Measurements from ENCODE around the gene PRDX5. TPM values are rescaled to one million over a fixed set of nuclear protein-coding genes. Genes with fewer than 3 reads are reported as not detected.

Gene PRDX5
- total and polyA plus RNA-seq, 9 of the 15 experiments (the other 6 are each of a cell fraction or from before 2014, with no cell fraction given): 40.8 to 327 (median 204) TPM

GRCh38 chr11:64340671-64341335 lies 22.9 kb downstream of the PRDX5 start:
- peak; percentile 63 for ATAC-seq
- DNase-seq (ENCODE audit: extremely low read depth in 1 of 4, low spot score in 3 of 4): peak; percentile 66 to 83 (median 80)
- H3K9me1 ChIP-seq (ENCODE audit: control insufficient read depth, insufficient read depth, low read length): no peaks in the 10 kb centered on the region
- H3K4me3 ChIP-seq: peak overlapping the region; percentile 28
- H3K27me3 ChIP-seq (ENCODE audit: control insufficient read depth in 2 of 2, insufficient read depth in 2 of 2, low read length in 2 of 2): no peaks in the 10 kb centered on the region
- H3K79me2 ChIP-seq (ENCODE audit: control insufficient read depth, insufficient read depth, low read length): no peaks in the 10 kb centered on the region
- peaks cover 25 to 64% of the 10 kb centered on the region in 2 experiments; a peak in 4 of 5 replicates for H3K4me1 ChIP-seq (replicated peaks in 1 of 2; ENCODE audit: control insufficient read depth in 2 of 2, insufficient read depth in 2 of 2, low read length in 2 of 2)
- peak overlapping the region; percentile 86 for H2AFZ ChIP-seq (ENCODE audit: low read depth, low read length)
- H3K9me3 ChIP-seq (replicated peaks; ENCODE audit: control insufficient read depth, insufficient read depth, low read depth, low read length): no peaks in the 10 kb centered on the region
- ChIA-PET CTCF (ENCODE audit: low intra/inter-chr PET ratio) (no interaction called here), POLR2A (interaction anchor here (0.6 to 2.6 kb wide), 10 partner anchors 9 to 785 kb away, joined by 3 to 20 read pairs (median 3); partner anchors contain the start of genes PRDX5 and TRMT112)
- H3K36me3 ChIP-seq (ENCODE audit: control insufficient read depth, insufficient read depth, low read length): no peaks in the 10 kb centered on the region
- no peak for FAIRE-seq
- no TSS peak for BruUV-seq (replicated peaks)
- 9% methylated on average over 12 of the region's 33 CpGs for WGBS (ENCODE audit: insufficient coverage, low coverage, missing lambda C conversion rate)
- no peaks in the 10 kb centered on the region; the same call in 1 of the 2 replicates for H4K20me1 ChIP-seq (replicated peaks; ENCODE audit: control insufficient read depth, insufficient read depth, low read length)
- peak overlapping the region; percentile 36 to 77; a peak in 3 of 4 replicates for H3K9ac ChIP-seq (ENCODE audit: insufficient read depth in 1 of 2, low read depth in 2 of 2, low read length in 2 of 2)
- intact Hi-C loops (cut with micrococcal nuclease): no loop called here
- H3K4me2 ChIP-seq (ENCODE audit: insufficient read depth, low read length): peak overlapping the region; percentile 75
- H3K27ac ChIP-seq (ENCODE audit: extremely low read depth, low read depth, low read length): no peak overlapping the region; the same call in 2 of the 3 replicates
- in situ Hi-C loops (cut with MboI): no loop called here
- TF ChIP-seq NR2C2 (CRISPR knock-in tag; IDR thresholded peaks at IDR 0.05): no peak
- TF ChIP-seq NR2C2 (tag; IDR thresholded peaks at IDR 0.05): no peak
- TF ChIP-seq ZNF830 (CRISPR knock-in tag; IDR thresholded peaks at IDR 0.05): no peak
- peak; percentile 73 for TF ChIP-seq EGR1 (conservative IDR thresholded peaks at IDR 0.05)
- TF ChIP-seq PPARD (CRISPR knock-in tag; IDR thresholded peaks at IDR 0.05): no peak
- peak; percentile 49; the same call in 1 of the 2 replicates for TF ChIP-seq ZBTB7A (IDR thresholded peaks at IDR 0.05; ENCODE audit: borderline replicate concordance, control insufficient read depth, low read depth, low read length)
- TF ChIP-seq SMAD2 (IDR thresholded peaks at IDR 0.05; ENCODE audit: low read depth, low read length): no peak
- peak in 2 of 3 experiments; percentile 42 to 49; a peak in 3 of 6 replicates for TF ChIP-seq CTCF (IDR thresholded peaks at IDR 0.05 in 2 of 3, conservative IDR thresholded peaks at IDR 0.05 in 1 of 3; ENCODE audit: insufficient read depth in 2 of 3, low read depth in 1 of 3, low read length in 3 of 3)
- 0 out of 2 replicates have a peak, but pooled peaks have one; percentile 30 for TF ChIP-seq MTA3 (IDR thresholded peaks at IDR 0.05; ENCODE audit: borderline replicate concordance)
- no peak for TF ChIP-seq ZBTB17 (CRISPR knock-in tag; IDR thresholded peaks at IDR 0.05)
- no peak for TF ChIP-seq HDAC6 (IDR thresholded peaks at IDR 0.05; ENCODE audit: low read depth, low read length)
- TF ChIP-seq CTBP1 (IDR thresholded peaks at IDR 0.05; ENCODE audit: borderline replicate concordance): 0 out of 2 replicates have a peak, but pooled peaks have one; percentile 15
- TF ChIP-seq NONO (IDR thresholded peaks at IDR 0.05; ENCODE audit: low read depth in 2 of 2, low read length in 1 of 2): no peak
- no peak for TF ChIP-seq HMG20B (CRISPR knock-in tag; IDR thresholded peaks at IDR 0.05)
- TF ChIP-seq XRCC5 (IDR thresholded peaks at IDR 0.05; ENCODE audit: low read depth, low read length): no peak
- TF ChIP-seq ZNF263 (CRISPR knock-in tag; IDR thresholded peaks at IDR 0.05; ENCODE audit: borderline replicate concordance): peak; percentile 45; the same call in 1 of the 2 replicates
- TF ChIP-seq NFRKB (IDR thresholded peaks at IDR 0.05; ENCODE audit: low read depth): no peak
- TF ChIP-seq KDM2B (CRISPR knock-in tag; IDR thresholded peaks at IDR 0.05): no peak
- 0 out of 3 replicates have a peak, but pooled peaks of 1 of the 2 experiments have one; percentile 67 for TF ChIP-seq CBX3 (IDR thresholded peaks at IDR 0.05; ENCODE audit: borderline replicate concordance in 1 of 2, low read length in 2 of 2)
- TF ChIP-seq LARP7 (IDR thresholded peaks at IDR 0.05): no peak
- TF ChIP-seq CREM (IDR thresholded peaks at IDR 0.05; ENCODE audit: low read depth): no peak
- TF ChIP-seq CC2D1A (IDR thresholded peaks at IDR 0.05): peak; percentile 11; the same call in 1 of the 2 replicates
